ENCODE measurements around the gene SUSD3.

DNA sequence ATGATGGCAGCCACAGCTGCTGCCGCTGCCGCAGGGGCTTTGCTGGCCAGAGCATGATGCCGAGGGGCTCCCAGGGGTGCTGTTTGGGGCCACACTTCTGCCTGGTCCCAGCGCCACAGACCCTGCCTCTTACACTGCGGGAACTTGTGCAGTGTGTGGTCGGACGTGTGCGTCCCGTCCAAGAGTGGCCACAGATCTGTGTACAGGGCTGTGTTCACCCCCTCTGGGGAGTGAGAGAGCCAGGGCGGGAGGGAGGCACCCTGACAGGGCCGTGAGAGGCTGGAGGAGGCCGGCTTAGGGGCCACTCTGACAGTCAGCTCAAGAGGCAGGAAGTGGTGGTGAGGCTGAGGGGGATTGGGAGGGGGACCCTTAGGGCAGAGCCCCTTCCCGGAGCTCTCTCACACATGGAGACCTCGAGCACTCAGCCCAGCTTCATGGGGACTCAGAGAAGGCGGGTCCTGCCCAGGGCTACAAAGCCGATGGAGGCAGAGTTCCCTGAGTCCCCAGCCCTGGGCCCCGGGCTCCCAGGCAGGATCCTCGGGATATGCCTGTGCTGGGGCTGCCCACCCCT is 24.4 kb downstream of the SUSD3 start:
- no peak for TF ChIP-seq POLR2A (IDR thresholded peaks at IDR 0.05)
- TF ChIP-seq, protein P1, sequence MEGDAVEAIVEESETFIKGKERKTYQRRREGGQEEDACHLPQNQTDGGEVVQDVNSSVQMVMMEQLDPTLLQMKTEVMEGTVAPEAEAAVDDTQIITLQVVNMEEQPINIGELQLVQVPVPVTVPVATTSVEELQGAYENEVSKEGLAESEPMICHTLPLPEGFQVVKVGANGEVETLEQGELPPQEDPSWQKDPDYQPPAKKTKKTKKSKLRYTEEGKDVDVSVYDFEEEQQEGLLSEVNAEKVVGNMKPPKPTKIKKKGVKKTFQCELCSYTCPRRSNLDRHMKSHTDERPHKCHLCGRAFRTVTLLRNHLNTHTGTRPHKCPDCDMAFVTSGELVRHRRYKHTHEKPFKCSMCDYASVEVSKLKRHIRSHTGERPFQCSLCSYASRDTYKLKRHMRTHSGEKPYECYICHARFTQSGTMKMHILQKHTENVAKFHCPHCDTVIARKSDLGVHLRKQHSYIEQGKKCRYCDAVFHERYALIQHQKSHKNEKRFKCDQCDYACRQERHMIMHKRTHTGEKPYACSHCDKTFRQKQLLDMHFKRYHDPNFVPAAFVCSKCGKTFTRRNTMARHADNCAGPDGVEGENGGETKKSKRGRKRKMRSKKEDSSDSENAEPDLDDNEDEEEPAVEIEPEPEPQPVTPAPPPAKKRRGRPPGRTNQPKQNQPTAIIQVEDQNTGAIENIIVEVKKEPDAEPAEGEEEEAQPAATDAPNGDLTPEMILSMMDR (IDR thresholded peaks at IDR 0.05) = no peak
